SK-N-SH (cell line): Measurements from ENCODE around the gene IFNA6. TPM values are rescaled to one million over a fixed set of nuclear protein-coding genes. Genes with fewer than 3 reads are reported as not detected.

Experiments
- CTCF ChIA-PET: fragments of 300-600, 350-600 bp; formaldehyde crosslinking; extraction: SDS; loops from one replicate; lab custom pipeline; 2021; lab: Yijun Ruan, JAX
- POLR2A ChIA-PET: fragments of 350-600 bp; sonication (Branson Sonifier 250); formaldehyde crosslinking; extraction: SDS; loops from one replicate; lab custom pipeline; 2020; ENCODE audit warnings: antibody characterized with exemption, inconsistent platforms; lab: Yijun Ruan, JAX
- DNase-seq: peaks from one replicate; pipeline ENCODE4 v3.0.0; 2012
- H2AFZ ChIP-seq: fragments of 200-600 bp; sonication (generic); 2 replicates; pipeline ENCODE4 v1.8.1; 2016; ENCODE audit warnings: antibody characterized with exemption, mild to moderate bottlenecking, low read depth
- H3F3A ChIP-seq: fragments of 200-600 bp; sonication (generic); replicated peaks from 2 replicates; pipeline ENCODE3; 2016; ENCODE audit warnings: antibody characterized with exemption, mild to moderate bottlenecking; ENCODE audit not compliant: insufficient read depth
- H3K27ac ChIP-seq, 2 experiments: fragments of 200-500 bp in 1 of 2; fragments of 200-600 bp in 1 of 2; sonication (Bioruptor generic) in 1 of 2; sonication (generic), shearing (Covaris generic) in 1 of 2; 2 replicates each; pipeline versions ENCODE4 v1.5.1 to v1.6.1; 2014 to 2016; ENCODE audit warnings: low read depth in 2 of 2, inconsistent platforms in 1 of 2, low read length in 1 of 2, mild to moderate bottlenecking in 1 of 2, mixed read lengths in 1 of 2
- H3K27me3 ChIP-seq: fragments of 200-600 bp; sonication (generic), shearing (Covaris generic); 2 replicates; pipeline ENCODE4 v1.6.1; 2016; ENCODE audit warnings: mixed run types; ENCODE audit not compliant: insufficient read depth
- H3K36me3 ChIP-seq, 2 experiments: fragments of 200-500 bp in 1 of 2; fragments of 200-600 bp in 1 of 2; sonication (Bioruptor generic) in 1 of 2; sonication (generic) in 1 of 2; replicated peaks in 1 of 2; 2 replicates each; pipeline versions ENCODE3 to v1.5.1; 2014 to 2016; ENCODE audit warnings: low read length in 1 of 2, mild to moderate bottlenecking in 1 of 2; ENCODE audit not compliant: insufficient read depth in 2 of 2, control insufficient read depth in 1 of 2
- H3K4me1 ChIP-seq, 2 experiments: fragments of 200-500 bp in 1 of 2; fragments of 200-600 bp in 1 of 2; sonication (Bioruptor generic) in 1 of 2; sonication (generic), shearing (Covaris generic) in 1 of 2; 2 replicates each; pipeline versions ENCODE4 v1.5.1 to v1.6.1; 2014 to 2016; ENCODE audit warnings: low read depth in 1 of 2, low read length in 1 of 2, mixed run types in 1 of 2; ENCODE audit not compliant: insufficient read depth in 2 of 2, control insufficient read depth in 1 of 2
- H3K4me2 ChIP-seq: fragments of 200-600 bp; sonication (generic), shearing (Covaris generic); 2 replicates; pipeline ENCODE4 v1.6.1; 2017; ENCODE audit warnings: mixed run types
- H3K4me3 ChIP-seq, 2 experiments: fragments of 200-500 bp in 1 of 2; fragments of 200-600 bp in 1 of 2; sonication (Bioruptor generic) in 1 of 2; sonication (generic), shearing (Covaris generic) in 1 of 2; 2 replicates each; pipeline versions ENCODE4 v1.5.1 to v1.8.1; 2014 to 2016; ENCODE audit warnings: low read depth in 2 of 2, inconsistent platforms in 1 of 2, low read length in 1 of 2, mild to moderate bottlenecking in 1 of 2, mixed read lengths in 1 of 2, moderate library complexity in 1 of 2
- H3K79me2 ChIP-seq: fragments of 200-600 bp; sonication (generic); 2 replicates; pipeline ENCODE4 v1.8.1; 2017; ENCODE audit warnings: mild to moderate bottlenecking; ENCODE audit not compliant: insufficient read depth
- H3K9ac ChIP-seq: fragments of 200-600 bp; sonication (generic); 2 replicates; pipeline ENCODE4 v1.6.1; 2017; ENCODE audit warnings: mixed run types
- H3K9me2 ChIP-seq: fragments of 200-600 bp; sonication (generic); 2 replicates; pipeline ENCODE4 v1.6.1; 2017; ENCODE audit warnings: mixed run types
- H3K9me3 ChIP-seq: fragments of 200-600 bp; sonication (generic); 2 replicates; pipeline ENCODE4 v1.6.1; 2017; ENCODE audit warnings: mixed run types, mild to moderate bottlenecking, moderate library complexity
- H4K20me1 ChIP-seq: fragments of 200-600 bp; sonication (generic); 2 replicates; pipeline ENCODE4 v1.6.1; 2017; ENCODE audit warnings: mild to moderate bottlenecking, mixed run types; ENCODE audit not compliant: insufficient read depth
- CHD2 ChIP-seq: fragments of 150-350 bp; IDR thresholded peaks from 2 replicates; pipeline ENCODE4 v1.6.1; 2018; ENCODE audit warnings: low read length; ENCODE audit not compliant: partially characterized antibody
- ELF1 ChIP-seq: IDR thresholded peaks from 2 replicates; pipeline ENCODE4 v1.4.0; 2012
- FOXJ3 ChIP-seq: sonication (generic); formaldehyde crosslinking; IDR thresholded peaks from 2 replicates; pipeline ENCODE4 v1.5.1; 2020; ENCODE audit warnings: mild to moderate bottlenecking, missing genetic modification reagents
- JUND ChIP-seq: IDR thresholded peaks from 2 replicates; pipeline ENCODE4 v1.4.0; 2012
- RFX5 ChIP-seq: IDR thresholded peaks from 2 replicates; pipeline ENCODE4 v1.6.1; 2012; ENCODE audit warnings: mild to moderate bottlenecking, improper control_type of control experiment, low read length
- RXRA ChIP-seq: IDR thresholded peaks from 2 replicates; pipeline ENCODE4 v1.4.0; 2012; ENCODE audit warnings: low read depth, mild to moderate bottlenecking, borderline replicate concordance
- SIN3A ChIP-seq: IDR thresholded peaks from 2 replicates; pipeline ENCODE4 v1.6.1; 2012; ENCODE audit warnings: low read depth, mild to moderate bottlenecking, low read length, moderate library complexity, borderline replicate concordance
- SMC3 ChIP-seq: IDR thresholded peaks from 2 replicates; pipeline ENCODE4 v1.6.1; 2012; ENCODE audit warnings: low read depth, low read length, improper control_type of control experiment
- TCF12 ChIP-seq: IDR thresholded peaks from 2 replicates; pipeline ENCODE4 v1.4.0; 2012
- TEAD4 ChIP-seq: IDR thresholded peaks from 2 replicates; pipeline ENCODE4 v1.4.0; 2012; ENCODE audit warnings: mild to moderate bottlenecking, borderline replicate concordance; ENCODE audit not compliant: insufficient read depth
- YY1 ChIP-seq: IDR thresholded peaks from 2 replicates; pipeline ENCODE4 v1.4.0; 2012; ENCODE audit warnings: low read depth, mild to moderate bottlenecking
- polyA plus RNA-seq, 3 experiments: library from polyadenylated mRNA; depleted of rRNA; stranded (reverse); fragments of >200 nt; gene quantifications; 2 replicates each; pipeline ENCODE4 v1.2.3, GENCODE V29; 2012
- TF ChIP-seq, protein P1 (sequence below): fragments of 150-350 bp; IDR thresholded peaks from 2 replicates; pipeline ENCODE4 v1.6.1; 2017; ENCODE audit warnings: antibody characterized with exemption, low read length, low read depth, borderline replicate concordance
- TF ChIP-seq, protein P2 (sequence below): fragments of 200-600 bp; sonication (generic); IDR thresholded peaks from 2 replicates; pipeline ENCODE4 v1.6.1; 2017; ENCODE audit warnings: antibody characterized with exemption, mild to moderate bottlenecking, moderate library complexity
- TF ChIP-seq, protein P3 (sequence below): IDR thresholded peaks from 2 replicates; pipeline ENCODE4 v1.4.0; 2012; ENCODE audit warnings: low read depth, borderline replicate concordance

Gene IFNA6
- polyA plus RNA-seq, 1 of the 3 experiments (the other 2 are of a cell fraction), result not detected

DNA sequence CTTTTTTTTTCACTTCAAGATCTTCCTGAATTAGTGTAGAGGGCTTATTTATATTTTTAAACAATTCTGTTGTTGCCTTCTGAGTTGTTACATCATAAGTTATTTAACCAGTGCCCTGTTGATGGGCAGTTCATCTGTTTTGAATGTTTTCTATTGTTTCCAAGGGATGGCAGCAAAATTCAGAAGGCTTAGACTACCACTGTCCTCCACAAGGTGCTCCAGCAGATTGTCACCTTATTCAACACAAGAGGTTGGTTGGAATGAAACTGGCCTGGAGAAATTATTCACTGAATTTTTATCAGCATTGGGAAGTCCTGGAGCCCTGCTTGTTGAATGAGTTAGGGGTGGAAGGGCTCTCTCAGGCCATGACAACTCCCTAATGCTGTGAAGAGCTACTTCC lies 14.2 kb downstream of the IFNA6 start:
- Histone ChIP-seq H3K27me3 (peaks cover 8% of the 10 kb centered on the region; the same call in 1 of the 2 replicates), H3K9me3 (no peaks in the 10 kb centered on the region), H3K27ac (no peak overlapping the region), H3K9ac (no peak overlapping the region), H3F3A (no peaks in the 10 kb centered on the region), H2AFZ (no peak overlapping the region), H3K4me1 (peaks cover 7 to 22% of the 10 kb centered on the region in 2 experiments; a peak in 3 of 4 replicates), H3K4me2 (no peak overlapping the region), H3K9me2 (no peaks in the 10 kb centered on the region), H3K36me3 (peaks cover 4 to 20% of the 10 kb centered on the region in 2 experiments), H3K4me3 (no peak overlapping the region), H3K79me2 (peaks cover 37% of the 10 kb centered on the region), H4K20me1 (peaks cover 27% of the 10 kb centered on the region)
- ChIA-PET CTCF (interaction anchor here (1.0 to 4.6 kb wide), 2 partner anchors 18 to 59 kb away, joined by 4 to 19 read pairs; no protein-coding TSS in a partner anchor), POLR2A (no interaction called here)
- no peak for DNase-seq
- TF ChIP-seq CHD2, result no peak
- TF ChIP-seq, protein P1, sequence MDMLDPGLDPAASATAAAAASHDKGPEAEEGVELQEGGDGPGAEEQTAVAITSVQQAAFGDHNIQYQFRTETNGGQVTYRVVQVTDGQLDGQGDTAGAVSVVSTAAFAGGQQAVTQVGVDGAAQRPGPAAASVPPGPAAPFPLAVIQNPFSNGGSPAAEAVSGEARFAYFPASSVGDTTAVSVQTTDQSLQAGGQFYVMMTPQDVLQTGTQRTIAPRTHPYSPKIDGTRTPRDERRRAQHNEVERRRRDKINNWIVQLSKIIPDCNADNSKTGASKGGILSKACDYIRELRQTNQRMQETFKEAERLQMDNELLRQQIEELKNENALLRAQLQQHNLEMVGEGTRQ, result no peak
- TF ChIP-seq JUND, result no peak
- TF ChIP-seq TEAD4, result no peak
- no peak for TF ChIP-seq TCF12
- no peak for TF ChIP-seq YY1
- TF ChIP-seq, protein P2, sequence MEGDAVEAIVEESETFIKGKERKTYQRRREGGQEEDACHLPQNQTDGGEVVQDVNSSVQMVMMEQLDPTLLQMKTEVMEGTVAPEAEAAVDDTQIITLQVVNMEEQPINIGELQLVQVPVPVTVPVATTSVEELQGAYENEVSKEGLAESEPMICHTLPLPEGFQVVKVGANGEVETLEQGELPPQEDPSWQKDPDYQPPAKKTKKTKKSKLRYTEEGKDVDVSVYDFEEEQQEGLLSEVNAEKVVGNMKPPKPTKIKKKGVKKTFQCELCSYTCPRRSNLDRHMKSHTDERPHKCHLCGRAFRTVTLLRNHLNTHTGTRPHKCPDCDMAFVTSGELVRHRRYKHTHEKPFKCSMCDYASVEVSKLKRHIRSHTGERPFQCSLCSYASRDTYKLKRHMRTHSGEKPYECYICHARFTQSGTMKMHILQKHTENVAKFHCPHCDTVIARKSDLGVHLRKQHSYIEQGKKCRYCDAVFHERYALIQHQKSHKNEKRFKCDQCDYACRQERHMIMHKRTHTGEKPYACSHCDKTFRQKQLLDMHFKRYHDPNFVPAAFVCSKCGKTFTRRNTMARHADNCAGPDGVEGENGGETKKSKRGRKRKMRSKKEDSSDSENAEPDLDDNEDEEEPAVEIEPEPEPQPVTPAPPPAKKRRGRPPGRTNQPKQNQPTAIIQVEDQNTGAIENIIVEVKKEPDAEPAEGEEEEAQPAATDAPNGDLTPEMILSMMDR, result no peak
- TF ChIP-seq SMC3, result no peak
- no peak for TF ChIP-seq RFX5
- TF ChIP-seq FOXJ3 (CRISPR knock-in tag), result no peak
- TF ChIP-seq, protein P3, sequence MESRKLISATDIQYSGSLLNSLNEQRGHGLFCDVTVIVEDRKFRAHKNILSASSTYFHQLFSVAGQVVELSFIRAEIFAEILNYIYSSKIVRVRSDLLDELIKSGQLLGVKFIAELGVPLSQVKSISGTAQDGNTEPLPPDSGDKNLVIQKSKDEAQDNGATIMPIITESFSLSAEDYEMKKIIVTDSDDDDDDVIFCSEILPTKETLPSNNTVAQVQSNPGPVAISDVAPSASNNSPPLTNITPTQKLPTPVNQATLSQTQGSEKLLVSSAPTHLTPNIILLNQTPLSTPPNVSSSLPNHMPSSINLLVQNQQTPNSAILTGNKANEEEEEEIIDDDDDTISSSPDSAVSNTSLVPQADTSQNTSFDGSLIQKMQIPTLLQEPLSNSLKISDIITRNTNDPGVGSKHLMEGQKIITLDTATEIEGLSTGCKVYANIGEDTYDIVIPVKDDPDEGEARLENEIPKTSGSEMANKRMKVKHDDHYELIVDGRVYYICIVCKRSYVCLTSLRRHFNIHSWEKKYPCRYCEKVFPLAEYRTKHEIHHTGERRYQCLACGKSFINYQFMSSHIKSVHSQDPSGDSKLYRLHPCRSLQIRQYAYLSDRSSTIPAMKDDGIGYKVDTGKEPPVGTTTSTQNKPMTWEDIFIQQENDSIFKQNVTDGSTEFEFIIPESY, result no peak
- TF ChIP-seq SIN3A, result no peak
- no peak for TF ChIP-seq RXRA
- TF ChIP-seq ELF1, result no peak
